Stimulated activated CD8-positive, alpha-beta memory T cell treated with anti-CD3 and anti-CD28 coated beads, Interleukin-12 subunit alpha, Interleukin-12 subunit beta, amount 100 ng/mL, for 24 hours (primary cell): Measurements from ENCODE around the gene SOD2.
"Not testable (repeated sequence)": the region's sequence is repeated elsewhere in the genome, so short reads cannot be mapped to it uniquely, and the experiment has no call there.

Experiments
- DNase-seq: peaks from one replicate; pipeline ENCODE4 v3.0.0-alpha.2; 2020; ENCODE audit errors: extremely low read depth

SOD2 gene

DNA sequence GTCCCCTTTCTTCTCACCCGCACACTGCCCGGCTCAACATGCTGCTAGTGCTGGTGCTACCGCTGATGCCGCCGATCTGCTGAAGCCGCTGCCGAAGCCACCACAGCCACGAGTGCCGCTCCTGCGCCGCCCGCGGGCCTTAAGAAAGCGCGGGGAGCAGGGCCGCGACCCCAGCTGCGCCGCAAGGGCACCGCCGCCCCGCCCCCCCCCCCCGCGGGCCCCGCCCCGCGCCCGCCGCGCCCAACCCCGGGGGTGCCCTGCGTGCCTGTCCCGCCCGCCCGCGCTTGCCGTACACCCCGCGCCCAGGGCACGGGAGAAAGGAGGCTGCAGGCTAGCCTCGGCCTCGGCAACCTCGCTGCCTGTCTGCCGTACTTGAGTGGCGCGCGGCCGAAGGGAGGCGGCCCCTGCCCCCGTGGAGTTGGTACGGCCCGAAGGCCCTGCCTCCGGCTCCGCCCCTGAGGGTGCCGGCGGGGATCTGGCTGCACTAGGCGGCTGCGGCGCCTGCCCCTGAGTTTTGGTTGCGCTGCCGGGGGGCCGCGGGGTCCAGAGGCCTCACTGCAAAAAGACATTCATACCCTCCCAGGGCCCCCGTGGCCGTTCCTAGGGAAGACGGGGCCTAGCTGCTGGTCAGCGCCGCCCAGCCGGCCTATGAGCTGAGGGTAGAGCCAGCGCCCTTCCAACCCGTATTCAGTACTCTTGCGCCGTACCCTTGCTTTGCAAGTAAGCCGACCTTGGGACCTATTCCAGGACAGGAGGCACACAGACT, at the start of gene SOD2:
Gene SOD2 (minus strand): TSS at position 114 of the 766 bp plus-strand sequence. CDS start 74 bp downstream, at position 40.
- peak; percentile 54 for DNase-seq

DNA sequence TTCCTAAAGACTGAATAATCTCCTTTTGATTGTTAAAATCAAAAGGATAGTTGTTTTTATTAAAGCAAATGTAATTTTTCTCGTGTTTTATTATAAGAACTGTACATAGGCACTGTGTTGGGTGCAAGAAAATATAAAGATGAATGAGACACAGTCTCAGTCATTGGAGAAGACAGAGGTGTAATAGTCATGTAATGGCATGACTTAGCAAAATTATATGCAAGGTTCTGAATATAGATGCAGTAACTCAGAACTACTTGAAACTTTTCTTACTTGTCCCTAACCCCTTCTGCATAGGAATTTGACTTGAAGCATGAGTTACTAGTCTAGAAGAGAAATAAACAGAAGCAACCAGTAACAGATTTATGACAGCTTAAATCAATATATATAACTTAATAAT, 49.1 kb upstream of the SOD2 start:
- DNase-seq = no peak

DNA sequence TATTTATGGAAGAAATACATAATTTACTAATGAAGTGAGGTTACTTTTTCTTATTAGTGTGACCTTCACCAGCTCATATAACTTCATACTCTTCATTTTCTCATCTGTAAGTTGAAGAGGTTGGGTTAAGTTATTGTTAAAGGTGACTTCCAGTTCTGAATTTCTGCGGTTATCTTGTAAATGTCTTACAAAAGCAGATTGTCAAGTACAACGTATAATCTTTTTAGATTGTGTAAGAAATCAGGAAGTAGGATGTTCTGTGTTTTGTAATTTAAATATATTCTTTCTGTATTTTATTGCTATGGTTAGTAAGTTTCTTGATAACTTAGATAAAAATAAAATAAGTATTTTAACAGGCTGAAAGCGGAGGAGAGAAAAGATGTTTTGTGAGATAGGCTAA, 46.3 kb upstream of the SOD2 start:
- no peak for DNase-seq

DNA sequence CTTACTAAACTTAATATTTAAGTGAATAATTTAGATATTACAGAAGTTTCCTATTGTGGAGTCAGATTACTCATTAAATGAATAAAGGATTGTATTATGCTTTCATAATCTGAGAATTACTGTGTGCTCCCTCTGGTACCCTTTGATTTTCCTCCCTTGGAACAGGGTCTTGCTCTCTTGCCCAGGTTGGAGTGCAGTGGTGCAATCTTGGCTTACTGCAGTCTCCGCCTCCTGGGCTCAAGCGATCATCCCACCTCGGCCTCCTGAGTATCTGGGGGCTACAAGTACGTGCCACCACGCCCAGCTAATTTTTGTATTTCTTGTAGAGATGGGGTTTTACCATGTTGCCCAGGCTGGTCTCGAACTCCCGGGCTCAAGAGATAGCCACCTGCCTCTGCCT, 43.9 kb upstream of the SOD2 start:
- no peak for DNase-seq

DNA sequence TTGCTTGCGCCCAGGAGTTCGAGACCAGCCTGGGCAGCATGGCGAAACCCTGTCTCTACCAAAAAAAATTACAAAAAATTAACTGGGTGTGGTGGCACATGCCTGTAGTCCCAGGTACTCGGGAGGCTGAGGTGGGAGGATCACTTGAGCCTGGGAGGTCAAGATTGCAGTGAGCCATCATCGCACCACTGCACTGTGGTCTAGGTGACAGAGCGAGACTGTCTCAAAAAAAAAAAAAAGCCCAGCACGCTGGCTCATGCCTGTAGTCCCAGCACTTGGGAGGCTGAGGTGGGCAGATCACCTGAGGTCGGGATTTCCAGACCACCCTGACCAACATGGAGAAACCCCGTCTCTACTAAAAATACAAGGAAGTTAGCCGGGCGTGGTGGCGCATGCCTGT, 40.4 kb upstream of the SOD2 start:
- not testable (repeated sequence) for DNase-seq

DNA sequence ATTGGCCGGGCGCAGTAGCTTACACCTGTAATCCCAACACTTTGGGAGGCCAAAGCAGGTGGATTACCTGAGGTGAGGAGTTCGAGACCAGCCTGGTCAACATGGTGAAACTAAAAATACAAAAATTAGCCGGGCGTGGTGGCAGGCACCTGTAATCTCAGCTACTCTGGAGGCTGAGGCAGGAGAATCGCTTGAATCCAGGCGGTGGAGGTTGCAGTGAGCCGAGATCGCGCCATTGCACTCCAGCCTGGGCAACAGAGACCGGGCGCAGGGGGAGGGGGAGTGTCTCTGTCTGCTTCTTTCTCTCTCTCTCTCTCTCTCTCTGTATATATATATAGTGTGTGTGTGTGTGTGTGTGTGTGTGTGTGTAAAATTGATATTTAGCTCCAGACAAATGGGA, 39.5 kb upstream of the SOD2 start:
- DNase-seq = not testable (repeated sequence)

DNA sequence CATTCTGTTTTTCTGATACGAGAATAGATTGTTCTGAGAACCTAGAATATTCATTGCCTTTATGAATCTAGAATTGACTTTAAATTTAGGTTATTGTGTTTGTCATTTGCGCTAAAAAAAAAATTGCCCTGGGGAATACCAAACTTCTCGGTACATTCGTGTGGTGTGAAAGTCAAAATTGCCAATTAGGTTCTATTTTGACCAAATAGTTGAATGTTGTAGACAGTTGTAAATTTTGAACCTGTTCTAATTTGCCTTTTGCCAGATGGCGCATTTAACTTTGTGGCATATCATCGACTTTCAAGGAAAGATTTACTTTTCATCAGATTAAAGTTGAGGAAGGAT, 37.3 kb upstream of the SOD2 start:
- no peak for DNase-seq

DNA sequence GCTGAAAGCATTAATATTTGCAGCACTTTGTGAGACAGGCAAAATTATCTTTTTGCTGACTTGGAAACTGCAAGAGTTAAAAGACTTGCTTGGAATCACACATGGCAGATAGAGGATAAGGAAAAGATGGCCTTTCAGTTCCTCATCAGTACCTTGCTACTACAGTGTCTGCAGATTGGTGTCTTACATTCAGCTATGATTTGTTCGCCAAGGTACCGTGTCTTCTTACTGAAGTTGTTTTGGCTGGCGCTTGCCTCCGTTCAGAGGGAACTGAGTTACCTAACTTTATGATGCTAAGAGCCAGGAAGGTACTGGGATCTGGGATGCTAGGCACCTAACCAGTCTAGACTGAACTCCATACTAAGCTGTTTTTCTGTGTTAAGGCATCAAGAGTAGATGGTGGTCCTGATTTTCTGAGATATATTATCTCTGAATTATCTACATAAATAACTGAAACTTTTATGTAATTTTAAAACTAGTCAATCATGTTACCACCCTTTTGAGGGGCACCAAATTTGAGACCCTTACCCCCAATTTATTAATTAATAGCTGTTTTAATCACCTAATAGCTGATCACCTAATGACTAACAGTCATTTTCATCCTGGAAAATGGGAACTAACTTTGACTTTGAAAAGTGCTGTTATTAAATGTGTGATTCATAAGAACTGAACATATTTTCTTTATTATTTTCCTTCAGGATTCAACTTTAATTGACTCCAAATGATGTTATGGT, 36.7 kb upstream of the SOD2 start:
- no peak for DNase-seq

DNA sequence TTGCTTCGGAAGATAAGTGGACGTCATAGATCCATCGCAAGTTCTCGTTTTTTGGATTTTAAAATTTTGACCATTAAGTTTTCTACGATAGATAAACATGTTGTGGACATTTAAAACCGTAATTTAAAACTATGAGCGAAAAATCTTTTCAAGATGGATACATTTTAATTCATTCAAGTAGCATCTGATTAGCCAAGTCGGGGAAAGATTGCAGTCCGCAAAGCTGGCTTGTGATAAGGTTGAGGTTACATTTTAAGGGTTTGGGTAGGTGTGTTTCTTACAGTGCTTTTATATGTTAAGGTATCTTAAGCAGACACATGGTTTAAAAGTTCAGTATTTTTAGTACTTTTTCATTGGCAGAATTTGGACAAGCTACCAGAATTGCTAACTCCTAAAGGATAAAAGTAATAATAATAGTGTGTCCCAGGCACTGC, 35.5 kb upstream of the SOD2 start:
- DNase-seq = no peak

DNA sequence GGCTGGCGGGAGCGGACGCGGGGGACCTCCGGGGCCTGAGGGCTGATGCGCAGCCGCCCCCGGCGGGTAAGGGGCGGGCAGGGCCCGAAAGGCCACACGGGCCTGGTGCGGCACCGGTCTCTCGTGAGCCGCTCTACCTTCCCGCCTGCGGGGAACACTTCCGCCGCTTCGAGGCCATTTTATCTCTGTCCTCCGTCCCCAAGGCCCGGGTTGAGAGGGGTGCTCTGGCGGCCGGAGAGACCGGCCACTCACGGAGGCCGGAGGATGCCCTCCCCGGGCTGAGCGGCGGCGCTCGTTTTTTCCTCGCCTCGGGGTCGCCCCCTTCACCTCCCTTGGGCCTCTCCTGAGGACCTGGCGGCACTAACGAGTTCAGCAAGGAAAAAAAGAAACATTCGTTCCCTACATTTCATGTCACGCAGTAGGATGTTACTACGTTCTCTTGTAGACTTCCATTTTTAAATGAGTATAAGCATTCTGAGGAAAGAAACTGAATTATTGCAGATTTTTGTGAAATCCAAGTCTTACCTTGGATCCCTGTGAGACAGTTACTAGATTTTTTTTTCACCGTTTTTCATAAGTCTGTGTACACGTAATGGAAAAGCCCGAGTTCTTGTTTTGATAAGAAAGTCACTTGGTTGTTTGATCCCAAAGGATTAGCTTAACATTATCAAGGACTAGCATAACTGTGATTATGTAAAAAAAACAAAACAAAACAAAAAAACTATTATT, 34.8 kb upstream of the SOD2 start:
- no peak for DNase-seq

DNA sequence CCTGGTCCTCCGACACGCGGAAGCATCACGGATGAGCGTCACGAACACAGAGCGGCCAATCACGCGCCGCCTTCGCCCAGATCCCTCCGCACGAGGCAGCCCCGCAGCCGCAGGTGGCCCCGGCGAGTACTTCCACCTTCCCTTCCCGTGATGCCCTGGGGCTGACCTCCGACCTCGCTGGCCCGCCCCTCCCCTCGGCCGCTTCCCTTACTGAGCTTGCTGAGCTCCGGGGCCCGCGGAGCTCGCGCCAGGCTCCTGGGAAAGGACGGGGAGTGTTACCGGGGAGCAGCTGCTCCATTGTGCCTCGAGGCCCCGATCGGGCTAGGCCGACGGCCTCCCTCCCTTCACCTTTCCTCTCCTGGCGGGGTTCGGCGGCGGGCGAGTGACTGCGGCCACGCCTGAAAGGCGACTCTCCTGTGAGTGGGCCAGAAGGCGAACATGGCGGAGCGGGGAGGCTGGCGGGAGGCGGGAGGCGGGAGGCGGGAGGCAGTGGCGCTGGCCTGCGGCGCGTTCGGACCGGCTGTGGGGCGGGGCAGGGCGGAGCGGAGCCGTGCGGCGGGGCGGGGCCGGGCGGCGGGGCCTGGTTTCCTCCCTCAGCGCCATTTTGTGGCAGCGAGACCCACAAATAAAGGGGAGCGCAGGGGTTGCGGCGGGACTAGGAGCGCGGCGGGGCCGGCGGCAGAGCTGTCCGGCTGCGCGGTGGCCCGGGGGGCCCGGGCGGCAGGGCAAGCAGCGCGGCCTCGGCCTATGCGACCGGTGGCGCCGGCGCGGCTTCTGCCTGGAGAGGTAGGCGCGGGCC, 34.1 kb upstream of the SOD2 start, which contains the start of gene WTAP:
Gene WTAP (plus strand): TSS at position 589 of the 799 bp plus-strand sequence. CDS start 8,760 bp downstream, outside the sequence.
- peak; percentile 90 for DNase-seq

DNA sequence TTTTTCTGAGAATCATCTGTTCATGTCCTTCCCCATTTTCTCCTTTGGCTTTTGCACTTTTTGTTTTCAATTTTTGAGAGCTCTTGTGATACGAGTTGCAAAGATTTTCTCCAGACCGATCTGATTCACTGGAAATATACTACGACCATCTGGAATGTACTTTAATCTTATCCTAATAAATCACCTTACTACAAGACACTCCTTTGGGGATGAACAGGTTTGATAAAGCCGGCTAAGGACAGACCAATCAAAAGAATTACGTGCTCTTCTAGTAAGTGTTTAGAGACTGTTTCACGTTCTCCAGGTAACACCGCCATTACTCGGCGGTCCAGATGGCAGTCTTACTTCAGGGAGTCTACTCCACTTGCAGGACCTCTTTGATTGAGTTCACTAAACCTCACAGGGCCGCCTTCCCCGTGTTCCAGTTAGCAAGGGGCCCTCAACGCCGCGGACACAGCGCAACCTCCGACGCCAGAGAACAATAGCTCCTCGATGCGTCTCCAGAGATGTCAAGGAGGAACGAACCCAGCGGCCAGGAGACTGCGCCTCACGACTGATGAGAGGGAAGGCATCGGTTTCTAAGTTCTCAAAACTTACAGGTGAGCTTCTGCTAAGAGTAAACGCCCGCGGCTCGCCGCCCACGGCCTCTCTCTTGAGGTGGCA, 33.3 kb upstream of the SOD2 start:
- no peak for DNase-seq

DNA sequence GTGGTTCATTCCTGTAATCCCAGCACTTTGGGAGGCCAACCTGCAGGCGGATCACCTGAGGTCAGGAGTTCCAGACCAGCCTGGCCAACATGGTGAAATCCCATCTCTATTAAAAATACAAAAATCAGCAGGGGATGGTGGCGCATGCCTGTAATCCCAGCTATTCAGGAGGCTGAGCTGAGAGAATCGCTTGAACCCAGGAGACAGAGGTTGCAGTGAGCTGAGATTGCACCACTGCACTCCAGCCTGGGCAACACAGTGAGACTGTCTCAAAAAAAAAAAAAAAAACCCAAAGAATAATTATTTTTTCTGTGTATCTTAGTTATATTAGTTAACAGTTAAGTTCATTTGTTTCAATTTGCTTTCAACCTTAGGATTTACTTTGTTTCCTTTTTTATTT, 32.2 kb upstream of the SOD2 start:
- not testable (repeated sequence) for DNase-seq

DNA sequence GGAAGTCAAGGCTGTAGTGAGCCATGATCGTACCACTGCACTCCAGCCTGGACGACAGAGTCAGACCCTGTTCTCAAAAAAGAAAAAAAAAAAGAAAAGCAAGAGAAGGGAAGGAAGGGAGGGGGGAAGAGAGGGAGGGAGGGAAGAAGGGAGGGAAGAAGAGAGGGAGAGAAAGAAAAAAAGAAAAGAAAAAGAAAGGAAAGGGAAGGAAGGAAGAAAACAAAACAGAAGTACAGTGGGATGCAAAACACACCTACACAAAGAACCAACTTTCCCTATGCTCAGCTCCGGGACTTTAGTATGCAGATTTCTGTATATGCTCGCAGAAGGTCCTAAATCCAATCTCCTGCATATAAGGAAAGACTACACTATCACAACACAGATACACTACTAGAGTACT, 31.7 kb upstream of the SOD2 start:
- DNase-seq = no peak

DNA sequence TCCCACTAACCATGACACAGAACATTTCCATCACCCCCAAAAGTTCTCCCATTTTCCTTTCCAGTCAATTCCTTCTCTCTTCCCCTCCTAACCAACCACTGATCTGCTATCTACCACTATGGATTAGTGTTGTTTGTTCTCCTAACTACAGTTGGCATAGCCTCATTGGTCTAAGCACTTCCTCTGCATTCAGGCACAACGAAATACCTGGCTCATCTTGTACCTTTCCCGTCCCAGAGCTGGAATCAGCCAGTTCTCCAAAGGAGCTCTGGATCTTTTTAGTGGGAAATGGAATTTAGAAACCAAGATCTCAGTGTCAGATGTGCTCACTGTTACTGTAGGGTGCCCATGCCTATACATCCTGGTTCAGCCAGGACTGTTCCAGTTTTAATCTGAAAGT, 30.2 kb upstream of the SOD2 start:
- DNase-seq = no peak

DNA sequence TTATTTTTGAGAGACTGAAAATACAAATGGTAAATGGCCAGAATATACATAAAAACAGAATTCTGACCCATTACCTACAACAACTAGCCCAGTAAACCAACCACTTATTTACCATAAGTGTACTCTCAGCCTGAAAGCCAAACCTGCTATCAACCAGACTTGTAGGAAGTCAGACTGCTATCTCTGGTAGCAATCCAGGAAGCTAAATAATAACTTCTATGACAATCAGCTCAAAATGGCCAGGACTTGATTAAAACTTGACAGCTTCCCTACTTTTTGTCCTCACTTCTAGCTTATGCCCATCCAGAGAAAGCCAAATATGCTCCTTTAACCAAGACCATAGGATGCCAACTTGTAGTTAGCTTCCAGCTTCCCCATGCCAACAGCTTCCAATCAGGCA, 29.6 kb upstream of the SOD2 start:
- DNase-seq = no peak

DNA sequence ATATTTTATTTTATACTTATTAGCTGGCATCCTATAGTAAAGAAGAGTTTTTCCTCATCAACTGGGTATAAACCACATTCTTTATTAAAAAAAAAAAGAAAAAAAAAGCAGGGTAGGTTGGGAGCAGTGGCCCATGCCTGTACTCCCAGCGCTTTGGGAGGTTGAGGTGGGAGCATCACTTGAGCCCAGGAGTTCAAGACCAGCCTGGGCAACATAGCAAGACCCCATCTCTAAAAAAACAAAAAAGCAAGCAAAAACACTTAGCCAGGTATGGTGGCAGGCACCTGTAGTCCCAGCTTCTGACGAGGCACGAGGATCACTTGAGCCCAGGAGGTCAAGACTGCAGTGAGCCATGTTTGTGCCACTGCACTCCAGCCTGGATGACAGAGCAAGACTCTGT, 28.9 kb upstream of the SOD2 start:
- not testable (repeated sequence) for DNase-seq

DNA sequence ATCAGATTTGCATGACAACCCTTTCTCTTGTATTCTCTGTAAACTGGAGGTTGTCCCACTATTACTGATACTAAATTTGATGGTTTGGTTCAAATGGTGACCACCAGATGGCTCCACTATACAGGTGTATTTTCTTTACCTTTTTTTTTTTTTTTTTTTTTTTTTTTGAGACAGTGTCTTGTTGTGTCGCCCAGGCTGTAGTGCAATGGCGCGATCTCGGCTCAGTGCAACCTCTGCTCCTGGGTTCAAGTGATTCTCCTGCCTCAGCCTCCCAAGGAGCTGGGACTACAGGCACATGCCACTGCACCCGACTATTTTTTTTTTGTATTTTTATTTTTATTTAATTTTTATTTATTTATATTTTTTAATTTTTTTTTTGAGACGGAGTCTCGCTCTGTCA, 27.7 kb upstream of the SOD2 start:
- no peak for DNase-seq

DNA sequence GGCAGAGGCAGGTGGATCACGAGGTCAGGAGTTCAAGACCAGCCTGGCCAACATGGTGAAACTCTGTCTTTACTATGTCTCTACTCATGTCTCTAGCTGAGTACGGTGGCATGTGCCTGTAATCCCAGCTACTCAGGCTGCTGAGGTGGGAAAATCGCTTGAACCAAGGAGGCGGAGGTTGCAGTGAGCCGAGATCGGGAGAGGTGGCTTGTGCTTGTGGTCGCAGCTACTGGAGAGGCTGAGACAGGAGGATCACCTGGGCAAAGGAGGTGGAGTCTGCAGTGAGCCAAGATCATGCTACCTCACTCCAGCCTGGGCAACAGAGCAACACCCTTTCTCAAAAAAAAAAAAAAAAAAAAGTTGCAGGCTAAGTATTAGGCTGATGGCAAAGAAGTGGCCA, 26.2 kb upstream of the SOD2 start:
- no peak for DNase-seq

DNA sequence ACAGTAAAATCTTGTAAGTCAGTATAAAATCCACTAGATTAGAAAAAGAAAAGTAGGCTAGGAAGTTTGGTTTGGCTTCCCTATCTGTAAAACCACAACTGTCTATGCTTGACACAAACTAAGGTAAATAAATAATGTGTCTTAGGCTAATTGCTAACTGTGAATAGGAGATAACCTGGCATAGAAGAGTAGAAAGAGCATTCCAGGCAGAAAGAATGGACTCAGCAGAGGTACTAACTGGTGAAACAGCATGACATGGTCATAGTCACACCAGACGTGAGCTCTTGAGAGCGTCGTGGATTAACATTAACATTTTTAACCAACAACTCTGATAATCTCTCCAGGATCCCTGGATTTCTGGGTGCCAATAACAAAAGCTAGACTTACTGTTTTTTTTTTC, 25.6 kb upstream of the SOD2 start:
- DNase-seq = no peak
